T-helper 2 cell treated with Interferon-gamma antibody and Interleukin-4, amounts not matched to agents 100 ng/mL and 5 ng/mL, for 36 hours (primary cell): ENCODE measurements around the gene ARHGEF26. TPM values are rescaled to one million over a fixed set of nuclear protein-coding genes. Genes with fewer than 3 reads are reported as not detected.
"Not testable (repeated sequence)": the region's sequence is repeated elsewhere in the genome, so short reads cannot be mapped to it uniquely, and the experiment has no call there.

Experiments
- intact Hi-C: fragments of 100-400 bp; cut with micrococcal nuclease; formaldehyde crosslinking; loops from one replicate; pipeline ENCODE4 v1.15.1; 2023
- total RNA-seq: library from RNA; stranded (reverse); gene quantifications from 2 replicates; pipeline ENCODE4 v1.2.3, GENCODE V29; 2022

ARHGEF26 gene, protein sequence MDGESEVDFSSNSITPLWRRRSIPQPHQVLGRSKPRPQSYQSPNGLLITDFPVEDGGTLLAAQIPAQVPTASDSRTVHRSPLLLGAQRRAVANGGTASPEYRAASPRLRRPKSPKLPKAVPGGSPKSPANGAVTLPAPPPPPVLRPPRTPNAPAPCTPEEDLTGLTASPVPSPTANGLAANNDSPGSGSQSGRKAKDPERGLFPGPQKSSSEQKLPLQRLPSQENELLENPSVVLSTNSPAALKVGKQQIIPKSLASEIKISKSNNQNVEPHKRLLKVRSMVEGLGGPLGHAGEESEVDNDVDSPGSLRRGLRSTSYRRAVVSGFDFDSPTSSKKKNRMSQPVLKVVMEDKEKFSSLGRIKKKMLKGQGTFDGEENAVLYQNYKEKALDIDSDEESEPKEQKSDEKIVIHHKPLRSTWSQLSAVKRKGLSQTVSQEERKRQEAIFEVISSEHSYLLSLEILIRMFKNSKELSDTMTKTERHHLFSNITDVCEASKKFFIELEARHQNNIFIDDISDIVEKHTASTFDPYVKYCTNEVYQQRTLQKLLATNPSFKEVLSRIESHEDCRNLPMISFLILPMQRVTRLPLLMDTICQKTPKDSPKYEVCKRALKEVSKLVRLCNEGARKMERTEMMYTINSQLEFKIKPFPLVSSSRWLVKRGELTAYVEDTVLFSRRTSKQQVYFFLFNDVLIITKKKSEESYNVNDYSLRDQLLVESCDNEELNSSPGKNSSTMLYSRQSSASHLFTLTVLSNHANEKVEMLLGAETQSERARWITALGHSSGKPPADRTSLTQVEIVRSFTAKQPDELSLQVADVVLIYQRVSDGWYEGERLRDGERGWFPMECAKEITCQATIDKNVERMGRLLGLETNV
- 0.09 and 0.41 TPM in 2 replicates for total RNA-seq

DNA sequence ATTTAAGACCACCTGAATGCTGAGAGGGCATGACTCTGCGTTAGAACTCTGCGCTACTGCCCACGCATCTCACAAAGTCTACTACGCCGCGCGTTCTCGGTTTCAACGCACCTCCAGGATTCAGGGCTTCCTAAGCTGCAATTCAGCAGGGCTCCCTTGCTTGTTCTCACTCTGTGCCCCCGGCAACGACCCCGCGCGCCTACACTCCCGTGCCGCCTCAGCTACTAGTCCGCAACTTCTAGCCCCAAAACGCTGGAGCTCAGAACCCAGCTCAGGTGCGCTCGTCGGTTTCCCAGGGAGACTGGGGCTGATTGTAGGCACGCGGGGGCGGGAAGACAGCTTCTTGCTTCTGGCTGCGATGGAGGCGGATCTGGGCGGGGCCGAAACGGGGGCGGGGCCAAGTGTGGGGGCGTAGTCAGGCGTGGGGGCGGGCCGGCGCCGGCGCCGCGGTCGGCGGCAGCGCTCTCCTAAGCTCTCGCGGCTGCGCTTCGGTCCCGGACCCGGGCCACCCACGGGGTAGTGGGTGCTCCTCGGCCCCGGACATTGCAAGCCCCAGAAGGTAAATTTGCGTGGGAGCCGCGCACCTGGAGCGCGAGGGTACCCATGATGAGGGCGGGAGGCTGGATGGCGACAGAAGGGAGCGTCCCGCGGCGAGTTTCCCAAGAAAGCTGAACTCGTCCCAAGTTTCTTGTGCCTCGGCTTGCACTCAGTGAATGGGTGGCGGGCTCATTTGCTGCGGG, at the start of gene ARHGEF26:
ARHGEF26 (plus strand) TSS at position 430 of the 740 bp plus-strand sequence. CDS start 603 bp downstream, outside the sequence.
- intact Hi-C loops, result loop anchor here (1.0 to 10.0 kb wide), 3 partner anchors 134 to 959 kb away; partner anchors contain the start of genes DHX36 and RAP2B

DNA sequence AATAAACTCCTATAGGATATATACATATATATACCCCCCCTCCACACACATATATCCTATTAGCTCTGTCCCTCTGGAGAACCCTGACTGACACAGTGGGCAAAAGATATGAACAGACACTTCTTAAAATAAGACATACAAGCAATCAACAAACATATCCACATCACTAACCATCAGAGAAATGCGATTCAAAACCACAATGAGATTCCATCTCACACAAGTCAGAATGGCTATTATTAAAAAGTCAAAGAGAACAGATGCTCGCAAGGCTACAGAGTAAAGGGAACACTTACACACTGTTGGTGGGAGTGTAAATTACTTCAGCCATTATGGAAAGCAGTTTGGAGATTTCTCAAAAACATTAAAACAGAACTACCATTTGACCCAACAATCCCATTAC, 46.2 kb upstream of the ARHGEF26 start:
- intact Hi-C loops, result no loop called here

DNA sequence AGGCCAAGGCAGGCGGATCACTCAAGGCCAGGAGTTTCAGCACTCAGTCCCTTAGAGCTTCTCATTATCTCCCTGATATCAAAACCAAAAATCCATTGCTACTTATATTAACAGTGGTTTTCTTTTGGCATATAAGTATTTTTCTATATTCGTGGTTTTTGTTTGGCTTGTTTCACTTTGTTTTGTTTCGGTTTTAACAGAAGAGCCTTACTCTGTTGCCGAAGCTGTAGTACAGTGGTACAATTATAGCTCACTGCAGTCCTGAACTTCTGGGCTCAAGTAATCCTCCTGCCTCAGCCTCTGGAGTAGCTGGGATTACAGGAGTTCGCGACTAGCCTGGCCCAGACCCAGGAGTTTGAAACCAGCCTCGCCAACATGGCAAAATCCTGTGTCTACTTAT, 42.5 kb upstream of the ARHGEF26 start:
- intact Hi-C loops, result no loop called here

DNA sequence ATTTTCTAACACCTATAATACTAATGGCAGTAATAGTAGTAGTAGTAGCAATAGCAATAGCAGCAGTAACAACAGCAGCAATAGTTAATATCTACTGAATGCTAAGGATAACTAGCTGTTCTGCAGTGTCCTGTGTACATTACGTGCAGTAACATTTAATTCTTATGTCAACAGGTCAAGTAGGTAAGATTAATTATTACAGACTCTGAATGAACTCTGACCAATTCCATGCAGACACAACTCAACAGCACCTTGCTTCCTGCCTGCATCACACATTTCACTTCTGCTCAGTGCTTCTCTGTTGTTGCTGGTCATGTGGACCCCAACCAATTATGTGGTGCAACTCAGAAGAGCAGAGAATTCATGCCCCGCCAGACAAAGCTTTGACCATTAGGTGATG, 39.9 kb upstream of the ARHGEF26 start:
- intact Hi-C loops, result no loop called here

DNA sequence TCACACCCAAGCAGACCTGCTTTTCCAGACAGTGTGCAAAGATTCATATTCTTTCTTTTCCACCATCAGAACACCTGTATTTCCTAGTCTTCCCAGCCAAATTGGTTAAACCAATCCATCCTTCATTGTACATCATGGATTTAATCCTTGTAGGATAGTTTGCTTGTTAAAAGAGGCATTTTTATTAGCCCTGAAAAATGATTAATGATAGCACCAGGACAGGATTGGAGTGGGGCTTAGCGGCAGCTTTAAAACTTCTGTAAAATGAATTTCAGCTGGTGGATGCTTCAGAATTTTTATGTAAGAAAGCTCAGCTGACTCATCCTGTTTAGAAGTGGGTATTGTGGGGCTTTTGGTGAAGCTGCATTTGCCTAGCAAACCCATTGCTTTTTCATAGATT, 36.1 kb upstream of the ARHGEF26 start:
- intact Hi-C loops, result no loop called here

DNA sequence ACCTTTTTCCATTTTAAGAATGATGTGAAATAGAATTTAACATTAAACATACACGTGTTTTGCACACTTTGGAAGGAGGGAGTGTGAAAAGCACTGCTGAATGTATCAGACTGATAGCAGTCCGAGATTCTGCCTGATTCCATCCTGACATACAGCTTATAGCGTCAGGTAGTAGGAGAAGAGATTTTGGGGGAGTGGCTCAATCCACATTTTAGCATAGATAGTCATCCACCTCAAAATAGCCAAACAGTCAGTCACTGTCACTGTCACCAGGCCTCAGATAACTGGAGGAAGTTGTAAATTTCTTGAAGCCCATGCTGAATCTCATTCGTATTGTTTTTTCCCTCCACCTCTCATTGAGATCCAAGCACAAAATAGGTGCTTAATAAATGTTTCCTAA, 35.4 kb upstream of the ARHGEF26 start:
- intact Hi-C loops, result no loop called here

DNA sequence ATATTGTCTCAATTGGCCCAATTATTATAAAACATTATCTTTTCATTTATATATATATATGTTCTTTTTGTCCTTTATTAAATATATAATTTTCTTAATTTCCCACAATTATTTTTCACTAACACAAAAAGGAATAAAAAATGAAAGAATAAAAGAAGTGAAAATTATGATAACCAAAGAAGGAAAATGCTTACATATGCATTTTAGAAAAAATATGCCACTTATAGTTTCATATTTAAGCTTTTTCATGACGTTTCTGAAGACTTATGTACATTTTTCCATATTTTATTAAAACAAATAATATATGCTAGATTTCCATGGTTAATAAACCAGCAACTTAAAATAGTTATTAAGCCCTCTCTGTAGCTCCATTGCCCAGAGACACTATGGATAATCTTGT, 34.9 kb upstream of the ARHGEF26 start:
- intact Hi-C loops, result no loop called here

DNA sequence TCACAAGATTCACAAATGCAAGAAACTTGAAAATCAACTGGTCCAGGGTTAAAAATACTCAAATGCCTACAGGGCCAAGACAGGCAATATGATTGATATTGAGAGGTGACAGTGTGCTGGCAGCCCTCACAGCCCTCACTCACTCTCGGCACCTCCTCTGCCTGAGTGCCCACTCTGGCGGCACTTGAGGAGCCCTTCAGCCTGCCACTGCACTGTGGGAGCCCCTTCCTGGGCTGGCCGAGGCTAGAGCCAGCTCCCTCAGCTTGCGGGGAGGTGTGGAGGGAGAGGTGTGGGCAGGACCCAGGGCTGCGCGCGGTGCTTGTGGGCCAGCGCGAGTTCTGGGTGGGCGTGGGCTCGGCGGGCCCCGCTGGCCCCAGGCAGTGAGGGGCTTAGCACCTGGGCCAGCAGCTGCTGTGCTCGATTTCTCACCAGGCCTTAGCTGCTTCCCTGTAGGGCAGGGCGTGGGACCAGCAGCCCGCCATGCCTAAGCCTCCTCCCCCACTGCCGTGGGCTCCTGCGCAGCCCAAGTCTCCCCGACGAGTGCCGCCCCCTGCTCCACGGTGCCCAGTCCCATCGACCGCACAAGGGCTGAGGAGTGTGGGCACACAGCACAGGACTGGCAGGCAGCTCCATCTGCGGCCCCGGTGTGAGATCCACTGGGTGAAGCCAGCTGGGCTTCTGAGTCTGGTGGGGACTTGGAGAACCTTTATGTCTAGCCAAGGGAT, 33.3 kb upstream of the ARHGEF26 start:
- intact Hi-C loops, result not testable (repeated sequence)

DNA sequence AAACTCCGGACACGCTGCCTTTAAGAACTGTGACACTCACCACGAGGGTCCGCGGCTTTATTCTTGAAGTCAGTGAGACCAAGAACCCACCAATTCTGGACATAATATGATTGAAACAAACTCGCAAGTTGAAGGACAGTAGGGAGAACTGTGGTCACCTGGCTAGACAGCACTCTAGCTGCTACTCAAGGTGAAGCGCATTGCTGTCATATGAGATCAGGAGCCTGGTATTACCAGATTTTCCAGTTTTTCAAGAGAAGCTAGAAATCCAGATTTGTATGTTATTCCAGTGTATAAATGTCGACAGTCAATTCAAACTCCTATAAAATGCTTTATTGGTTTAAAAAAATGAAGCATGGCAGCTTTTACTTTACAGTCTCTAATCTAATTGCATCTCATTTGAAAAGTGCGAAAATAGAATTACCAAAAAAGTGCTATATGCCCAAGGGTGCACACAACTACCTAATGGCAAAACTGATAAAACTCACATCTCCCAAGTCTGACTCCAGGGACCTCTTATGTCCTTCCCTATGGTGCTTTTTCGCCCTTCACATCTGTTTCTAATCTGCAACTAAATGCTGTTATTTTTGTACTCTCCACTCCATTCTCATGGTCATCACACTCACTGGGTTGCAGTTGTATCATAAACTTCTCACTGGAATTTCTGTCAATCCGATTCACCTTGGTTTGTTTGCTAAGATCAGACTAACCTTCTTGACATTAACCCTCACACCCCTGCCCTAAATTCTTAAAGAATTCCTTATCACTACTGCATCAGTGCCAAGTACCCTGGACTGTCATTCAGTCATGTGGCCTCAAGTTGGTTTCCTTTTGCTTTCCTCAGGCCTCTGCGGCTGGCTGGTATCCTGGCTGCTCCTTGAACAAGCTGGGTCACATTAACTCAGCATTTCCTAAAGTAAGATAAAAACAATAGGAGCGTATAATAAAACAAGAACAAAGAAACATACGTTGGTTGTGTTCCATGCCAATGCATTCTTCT, 31.5 kb upstream of the ARHGEF26 start:
- intact Hi-C loops, result no loop called here

DNA sequence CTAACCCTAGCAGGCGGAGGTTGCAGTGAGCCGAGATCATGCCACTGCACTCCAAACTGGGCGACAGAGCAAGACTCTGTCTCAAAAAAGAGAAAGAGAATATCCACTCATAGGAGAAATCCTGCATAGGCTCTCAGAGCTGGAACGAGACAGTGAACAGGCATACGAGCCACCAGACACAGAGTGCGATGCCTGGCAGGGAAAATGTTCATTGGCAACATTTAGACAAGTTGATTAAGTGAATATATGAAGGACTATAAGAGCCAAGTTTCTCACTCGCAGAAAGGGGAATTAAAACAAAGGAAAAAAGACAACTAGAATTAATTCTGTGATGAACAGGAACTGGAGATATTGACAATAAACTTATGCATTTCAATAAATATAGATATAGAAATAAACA, 27.1 kb upstream of the ARHGEF26 start:
- intact Hi-C loops, result no loop called here

DNA sequence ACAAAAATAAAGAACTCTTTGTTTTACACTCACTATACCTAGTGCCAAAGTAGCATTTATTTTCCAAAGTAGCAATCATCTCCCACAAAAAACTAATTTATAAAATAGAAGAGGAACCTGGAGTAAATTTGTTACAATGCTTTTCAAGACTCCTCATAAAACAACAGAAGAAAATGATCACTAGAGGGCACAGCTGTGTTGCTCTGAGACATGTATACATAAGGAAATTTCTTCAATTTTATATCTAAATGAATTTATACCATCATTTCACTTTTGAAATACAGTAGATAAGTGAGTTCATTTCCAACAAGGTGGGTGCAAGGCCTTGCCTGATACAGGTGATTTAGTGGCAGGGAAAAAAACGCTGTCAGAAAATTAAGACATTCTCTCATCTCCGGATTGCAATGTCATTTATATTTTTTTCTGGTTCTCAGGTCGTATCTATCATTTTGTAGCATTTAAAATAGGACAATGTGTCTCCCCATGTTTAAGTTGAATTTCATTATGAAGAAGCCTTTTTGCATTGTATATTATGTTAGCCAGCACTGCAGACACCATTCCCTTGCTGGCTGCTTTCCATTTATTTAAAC, 25.3 kb upstream of the ARHGEF26 start:
- intact Hi-C loops, result loop anchor here (1.0 kb wide), 1 partner anchor 157 kb away; no protein-coding TSS in a partner anchor

DNA sequence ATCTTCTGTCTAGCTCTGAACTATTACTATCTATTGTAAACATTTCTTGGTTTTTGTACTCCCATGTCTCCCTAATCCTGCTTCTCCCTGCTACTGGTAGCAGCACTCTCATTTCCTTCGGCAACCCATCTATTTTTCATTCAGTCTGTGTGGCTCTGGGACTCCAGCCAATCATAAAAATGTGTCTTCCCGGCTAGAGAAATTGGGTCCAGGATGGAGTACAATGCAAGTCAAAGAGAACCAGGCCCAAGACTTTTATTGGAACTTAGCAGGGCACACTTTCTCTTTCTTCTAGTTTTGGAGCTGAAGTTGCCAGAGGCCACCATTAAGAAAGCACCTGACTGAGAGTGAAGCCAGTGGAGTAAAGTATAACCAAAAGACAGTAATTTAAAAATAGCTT, 22.8 kb upstream of the ARHGEF26 start:
- intact Hi-C loops, result no loop called here

DNA sequence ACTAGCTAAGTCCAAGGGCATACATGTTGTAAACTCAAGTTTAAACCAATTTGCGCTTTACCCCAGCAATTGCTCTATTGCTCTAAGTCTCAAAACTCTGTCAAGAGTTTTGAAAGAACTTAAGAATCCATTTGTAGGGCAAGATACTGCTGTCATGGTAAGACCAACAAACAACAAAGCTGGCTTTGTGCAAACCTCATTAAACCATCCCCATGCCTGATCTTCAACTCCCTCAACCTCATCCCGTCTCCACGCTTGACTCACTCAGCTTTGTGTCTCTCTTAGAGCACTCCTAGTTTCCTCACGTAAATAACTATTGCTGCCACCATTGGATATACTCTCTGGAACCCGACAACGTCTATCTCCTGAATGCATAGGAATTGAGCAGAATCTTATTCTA, 20.6 kb upstream of the ARHGEF26 start:
- intact Hi-C loops, result no loop called here

DNA sequence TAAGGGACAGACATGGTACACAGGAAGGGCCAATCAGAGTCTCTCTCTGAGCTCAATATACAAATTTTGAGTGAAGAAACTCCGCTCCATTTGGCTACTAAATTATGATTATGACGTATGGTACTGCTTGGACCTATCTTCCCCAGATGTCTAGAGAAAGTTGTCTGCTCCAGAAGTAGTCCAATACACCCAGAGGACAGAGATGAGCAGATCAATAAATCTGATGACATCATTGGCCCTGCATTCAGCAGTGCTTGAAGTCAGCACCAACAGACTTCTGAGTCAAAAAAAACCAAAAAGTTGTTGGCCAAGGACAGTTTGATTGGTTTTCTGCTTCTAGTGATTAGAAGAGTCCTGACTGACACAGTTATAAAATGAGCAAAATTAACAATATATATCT, 19.9 kb upstream of the ARHGEF26 start:
- intact Hi-C loops, result no loop called here

DNA sequence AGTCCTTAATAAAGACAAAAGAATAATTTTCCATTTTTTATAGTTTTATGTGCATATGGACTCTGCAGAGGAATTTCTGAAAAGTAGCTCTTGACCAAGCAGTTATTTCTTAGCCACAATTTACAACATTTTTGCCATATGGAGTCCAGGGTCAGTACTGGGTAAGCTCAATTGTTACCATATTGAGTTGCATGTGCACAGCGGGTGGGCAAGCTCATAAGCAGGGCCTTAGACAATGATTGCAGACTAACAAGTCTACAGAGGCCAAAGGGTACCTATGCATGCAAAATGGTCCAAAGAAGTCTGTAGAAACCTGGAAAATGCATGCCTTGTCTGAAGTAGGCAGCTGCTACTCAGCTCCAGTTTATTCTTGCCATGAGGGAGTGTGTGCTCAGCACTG, 19.0 kb upstream of the ARHGEF26 start:
- intact Hi-C loops, result no loop called here

DNA sequence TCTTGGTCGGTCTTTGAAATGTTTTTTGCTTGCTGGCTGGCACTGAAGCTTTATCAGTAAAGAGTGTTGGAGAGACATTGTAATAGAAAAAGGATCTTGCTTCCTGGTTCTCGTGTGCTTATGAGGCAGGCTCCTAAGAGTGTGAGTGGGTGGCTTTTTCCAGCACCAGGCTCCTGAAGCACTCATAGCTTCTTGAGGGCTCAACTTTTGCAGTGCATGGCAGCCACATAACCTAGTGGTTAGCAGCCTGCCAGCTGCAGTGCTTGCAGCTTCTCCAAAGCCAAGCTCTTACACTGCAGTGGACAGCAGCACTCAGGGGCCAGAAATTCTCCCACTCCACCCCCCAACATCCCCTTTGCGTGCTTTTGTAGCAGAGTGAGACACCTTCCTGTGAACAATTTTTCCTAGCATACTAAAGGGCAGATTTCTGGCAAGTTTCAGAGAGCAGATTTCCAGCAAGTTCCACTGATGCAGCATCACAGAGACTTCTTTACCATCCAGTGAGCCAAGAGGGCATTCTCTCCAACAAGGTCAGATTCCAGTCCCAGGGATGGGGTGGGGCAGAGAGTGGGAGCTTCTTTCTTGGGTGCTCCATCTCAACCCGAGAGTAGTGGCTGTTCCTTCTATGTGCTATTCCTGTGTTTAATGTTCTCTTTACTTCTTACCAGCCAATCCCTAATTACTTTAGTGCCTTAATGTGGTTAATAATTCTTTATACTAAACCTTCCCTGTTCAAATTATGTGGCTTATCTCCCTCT, 15.8 kb upstream of the ARHGEF26 start:
- intact Hi-C loops, result no loop called here

DNA sequence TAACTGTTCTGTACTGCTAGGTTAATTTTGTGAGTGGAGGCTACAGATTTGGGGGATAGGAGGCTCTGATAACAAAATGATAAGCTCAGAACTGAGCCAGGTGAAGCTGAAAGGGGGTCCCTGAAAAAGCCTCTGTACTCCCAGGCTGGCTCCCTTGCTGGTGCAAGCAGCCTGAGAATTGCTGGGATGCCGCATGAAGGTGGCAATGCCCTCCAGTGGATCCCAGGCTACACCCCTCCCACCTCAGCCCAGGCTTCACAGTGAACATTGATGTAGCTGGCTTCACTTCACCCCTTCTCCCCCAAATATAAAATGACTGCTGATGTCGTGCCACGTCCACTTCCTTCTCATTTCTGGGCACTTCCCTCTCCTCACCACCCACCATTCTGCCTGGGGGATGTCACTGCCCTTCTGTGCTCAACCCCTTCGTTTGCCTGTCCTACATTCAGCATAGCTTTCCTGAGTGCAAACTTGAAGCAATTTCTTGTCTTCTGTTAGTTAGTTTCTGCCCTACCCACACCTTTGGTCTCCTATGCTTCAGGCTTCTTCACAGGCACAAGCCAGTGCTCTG, 9.7 kb upstream of the ARHGEF26 start:
- intact Hi-C loops, result no loop called here

DNA sequence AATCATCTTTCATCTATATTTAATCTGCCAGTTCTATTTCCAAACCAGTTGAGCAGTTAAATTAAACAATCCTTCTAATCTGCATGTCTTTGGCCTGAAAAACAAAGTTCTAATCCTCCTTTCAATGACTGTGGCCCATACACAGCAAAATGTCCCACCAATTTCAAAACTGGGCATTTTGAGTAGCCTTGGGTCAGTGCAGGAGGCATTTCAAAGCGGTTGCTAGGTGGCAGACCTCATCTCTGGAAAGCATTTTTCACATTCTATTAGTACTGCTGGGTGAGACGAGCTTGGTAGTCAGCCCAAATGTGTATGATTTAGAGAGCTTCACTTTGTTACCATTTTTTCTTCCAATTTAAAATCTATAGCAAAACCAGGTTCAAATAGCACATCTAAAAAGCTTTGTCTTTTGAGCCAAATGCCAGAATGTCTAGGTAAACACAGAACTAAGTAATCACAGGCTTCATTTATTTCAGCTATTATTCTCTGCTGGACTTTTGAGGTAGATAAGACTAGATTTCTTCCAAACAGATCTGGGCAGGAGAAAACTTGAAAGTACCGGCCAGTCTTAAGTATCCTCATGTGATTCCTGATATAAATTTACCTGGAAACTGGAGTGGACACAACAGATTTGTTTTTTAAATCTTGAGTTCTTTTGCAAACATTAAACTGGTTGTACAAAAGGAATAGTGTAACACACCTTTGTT, 8.9 kb upstream of the ARHGEF26 start:
- intact Hi-C loops, result no loop called here
